ENCODE measurements around the gene APRT. TPM values are rescaled to one million over a fixed set of nuclear protein-coding genes. Genes with fewer than 3 reads are reported as not detected.

The APRT gene
- polyA plus RNA-seq, 3 donors, result 123 to 307 (median 233) TPM

DNA sequence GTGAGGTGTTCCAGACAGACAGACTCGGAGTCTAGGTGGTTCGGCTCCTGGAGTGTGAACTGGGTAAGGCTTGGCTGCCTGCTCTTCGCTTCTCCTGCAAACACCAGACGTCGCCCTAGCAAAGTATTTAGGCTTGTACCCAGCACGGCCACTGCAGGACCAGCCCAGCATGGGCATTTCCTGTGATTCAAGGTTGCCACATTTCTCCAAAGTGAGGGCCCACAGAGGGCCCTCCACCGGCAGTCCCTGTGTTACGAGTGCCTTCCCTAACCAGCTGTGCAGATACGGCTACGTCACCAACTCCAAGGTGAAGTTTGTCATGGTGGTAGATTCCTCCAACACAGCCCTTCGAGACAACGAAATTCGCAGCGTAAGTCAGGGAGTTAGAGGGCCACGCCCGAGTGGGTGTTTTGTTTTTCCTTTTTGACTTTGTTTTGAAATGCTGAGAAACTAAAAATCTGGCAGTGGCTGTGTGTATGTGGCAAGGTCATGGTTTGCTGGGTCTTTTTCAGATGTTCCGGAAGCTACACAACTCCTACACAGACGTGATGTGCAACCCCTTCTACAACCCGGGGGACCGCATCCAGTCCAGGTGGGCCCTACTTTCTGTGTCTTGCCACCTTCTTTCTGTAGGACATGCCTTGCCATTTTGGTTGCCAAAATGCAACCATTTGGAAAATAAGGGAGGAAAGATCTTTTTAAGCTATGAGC is 47.8 kb upstream of the APRT start:
- no peak overlapping the region for H3K4me3 ChIP-seq (replicated peaks in 1 of 3; ENCODE audit: low read depth in 2 of 3, low read length in 3 of 3)
- peaks cover 34% of the 10 kb centered on the region for H3K4me1 Mint-ChIP-seq
- TF ChIP-seq, protein P1, sequence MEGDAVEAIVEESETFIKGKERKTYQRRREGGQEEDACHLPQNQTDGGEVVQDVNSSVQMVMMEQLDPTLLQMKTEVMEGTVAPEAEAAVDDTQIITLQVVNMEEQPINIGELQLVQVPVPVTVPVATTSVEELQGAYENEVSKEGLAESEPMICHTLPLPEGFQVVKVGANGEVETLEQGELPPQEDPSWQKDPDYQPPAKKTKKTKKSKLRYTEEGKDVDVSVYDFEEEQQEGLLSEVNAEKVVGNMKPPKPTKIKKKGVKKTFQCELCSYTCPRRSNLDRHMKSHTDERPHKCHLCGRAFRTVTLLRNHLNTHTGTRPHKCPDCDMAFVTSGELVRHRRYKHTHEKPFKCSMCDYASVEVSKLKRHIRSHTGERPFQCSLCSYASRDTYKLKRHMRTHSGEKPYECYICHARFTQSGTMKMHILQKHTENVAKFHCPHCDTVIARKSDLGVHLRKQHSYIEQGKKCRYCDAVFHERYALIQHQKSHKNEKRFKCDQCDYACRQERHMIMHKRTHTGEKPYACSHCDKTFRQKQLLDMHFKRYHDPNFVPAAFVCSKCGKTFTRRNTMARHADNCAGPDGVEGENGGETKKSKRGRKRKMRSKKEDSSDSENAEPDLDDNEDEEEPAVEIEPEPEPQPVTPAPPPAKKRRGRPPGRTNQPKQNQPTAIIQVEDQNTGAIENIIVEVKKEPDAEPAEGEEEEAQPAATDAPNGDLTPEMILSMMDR (IDR thresholded peaks at IDR 0.05), result no peak
- no peak overlapping the region for H3K4me2 ChIP-seq (replicated peaks; ENCODE audit: extremely low read depth, low read length, poor library complexity, severe bottlenecking)
- peaks cover 0 to 2% (median 0%) of the 10 kb centered on the region in 7 donors for H3K9me3 Mint-ChIP-seq
- H3K9ac ChIP-seq (ENCODE audit: insufficient read depth, low read length, poor library complexity, severe bottlenecking), result no peak overlapping the region
- H3K79me2 ChIP-seq (ENCODE audit: insufficient read depth, low read length), result peaks cover 24% of the 10 kb centered on the region
- H3K27me3 Mint-ChIP-seq (ENCODE audit: low read depth in 3 of 3), result peaks cover 0 to 2% (median 0%) of the 10 kb centered on the region in 3 donors
- H3K36me3 Mint-ChIP-seq, result peaks cover 40 to 49% of the 10 kb centered on the region in 2 donors
- H2AFZ ChIP-seq (ENCODE audit: insufficient read depth, low read depth, low read length, poor library complexity, severe bottlenecking), result no peak overlapping the region
- no peak overlapping the region for H3K27ac ChIP-seq (ENCODE audit: low read depth in 1 of 2, low read length in 2 of 2)
- peaks cover 32% of the 10 kb centered on the region for H4K20me1 ChIP-seq (ENCODE audit: insufficient read depth, low read length)
- H3K36me3 ChIP-seq (replicated peaks in 1 of 2; ENCODE audit: control insufficient read depth in 1 of 2, insufficient read depth in 2 of 2, low read length in 2 of 2), result peaks cover 37 to 44% of the 10 kb centered on the region in 2 donors
- intact Hi-C loops (cut with micrococcal nuclease), result loop anchor here (2.0 to 10.0 kb wide), 7 partner anchors 43 to 645 kb away; partner anchors contain the start of genes CDH15 (in 1 of the 2), SPG7 (in 1 of the 2) and ZNF778 (in 1 of the 2)
- peaks cover 27 to 32% of the 10 kb centered on the region in 2 donors for H3K4me1 ChIP-seq (ENCODE audit: control insufficient read depth in 1 of 2, insufficient read depth in 2 of 2, low read length in 2 of 2)
- 92% methylated on average over 8 of the region's 20 CpGs for WGBS (ENCODE audit: insufficient coverage)
- no peaks in the 10 kb centered on the region for H3K27me3 ChIP-seq (ENCODE audit: control insufficient read depth in 2 of 2, insufficient read depth in 2 of 2, low read length in 2 of 2)
- H3K4me3 Mint-ChIP-seq, result no peak overlapping the region
- no peaks in the 10 kb centered on the region for H3K9me3 ChIP-seq (replicated peaks in 1 of 2; ENCODE audit: control insufficient read depth in 1 of 2, insufficient read depth in 1 of 2, low read length in 2 of 2)
- no peak overlapping the region for H3K27ac Mint-ChIP-seq
- no peak for DNase-seq

DNA sequence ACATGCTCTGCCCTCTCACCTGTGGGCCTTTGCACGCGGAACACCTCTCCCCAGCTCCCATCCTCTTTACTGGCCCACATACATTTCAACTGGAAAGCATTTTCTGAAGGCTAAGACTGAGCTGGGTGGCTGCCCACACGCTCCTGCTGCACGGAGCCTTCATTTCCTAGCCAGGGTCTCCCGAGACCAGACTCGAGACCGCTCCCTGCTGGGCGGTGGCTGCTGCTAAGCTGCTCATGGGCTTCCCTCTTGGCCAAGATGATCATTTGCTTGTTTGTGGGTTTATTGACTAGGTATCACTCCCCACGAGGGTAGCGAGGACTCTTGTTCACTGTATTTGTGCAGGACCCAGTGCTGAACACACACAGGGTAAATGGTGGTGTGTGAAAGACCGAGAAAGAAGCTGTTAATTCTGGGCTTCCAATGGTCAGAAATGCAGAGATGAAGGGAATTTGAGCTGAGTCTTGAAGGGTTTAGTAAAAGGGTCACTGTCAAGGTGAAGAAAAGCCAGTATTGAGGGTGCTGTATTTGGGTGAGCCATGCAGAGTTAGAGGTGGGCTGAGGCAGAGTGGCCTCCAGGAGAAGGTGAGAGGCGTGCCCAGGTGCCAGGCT is 46.1 kb upstream of the APRT start:
- TF ChIP-seq, protein P1 (IDR thresholded peaks at IDR 0.05), result peak; percentile 80
- H3K27ac Mint-ChIP-seq, result peak overlapping the region; percentile 66 to 90 (median 87)
- intact Hi-C loops (cut with micrococcal nuclease), result loop anchor here (2.0 to 10.0 kb wide), 8 partner anchors 41 to 647 kb away; partner anchors contain the start of genes CDH15 (in 1 of the 2), SPG7 (in 1 of the 2) and ZNF778 (in 1 of the 2)

More for the DNA sequence above, 46.1 kb upstream of the APRT start:
- Histone ChIP-seq H3K9me3 (replicated peaks in 1 of 2; ENCODE audit: control insufficient read depth in 1 of 2, insufficient read depth in 1 of 2, low read length in 2 of 2) (no peaks in the 10 kb centered on the region), H3K4me1 (ENCODE audit: control insufficient read depth in 1 of 2, insufficient read depth in 2 of 2, low read length in 2 of 2) (peaks cover 44 to 50% of the 10 kb centered on the region in 2 donors), H3K36me3 (replicated peaks in 1 of 2; ENCODE audit: control insufficient read depth in 1 of 2, insufficient read depth in 2 of 2, low read length in 2 of 2) (peaks cover 37 to 44% of the 10 kb centered on the region in 2 donors), H4K20me1 (ENCODE audit: insufficient read depth, low read length) (peaks cover 49% of the 10 kb centered on the region), H3K4me2 (replicated peaks; ENCODE audit: extremely low read depth, low read length, poor library complexity, severe bottlenecking) (peak overlapping the region; percentile 100), H3K27ac (ENCODE audit: low read depth in 1 of 2, low read length in 2 of 2) (peak overlapping the region in 1 of 2 donors; percentile 83), H3K27me3 (ENCODE audit: control insufficient read depth in 2 of 2, insufficient read depth in 2 of 2, low read length in 2 of 2) (no peaks in the 10 kb centered on the region), H2AFZ (ENCODE audit: insufficient read depth, low read depth, low read length, poor library complexity, severe bottlenecking) (peak overlapping the region; percentile 99), H3K79me2 (ENCODE audit: insufficient read depth, low read length) (peaks cover 39% of the 10 kb centered on the region), H3K4me3 (replicated peaks in 1 of 3; ENCODE audit: low read depth in 2 of 3, low read length in 3 of 3) (peak overlapping the region; percentile 73 to 99 (median 95)), H3K9ac (ENCODE audit: insufficient read depth, low read length, poor library complexity, severe bottlenecking) (peak overlapping the region; percentile 86)
- peaks cover 37 to 45% of the 10 kb centered on the region in 2 donors for H3K36me3 Mint-ChIP-seq
- DNase-seq, result peak; percentile 63 to 70 (median 70)
- H3K9me3 Mint-ChIP-seq, result peaks cover 0 to 2% (median 0%) of the 10 kb centered on the region in 7 donors
- WGBS (ENCODE audit: insufficient coverage), result 17% methylated on average over 10 of the region's 12 CpGs
- peaks cover 51% of the 10 kb centered on the region for H3K4me1 Mint-ChIP-seq
- peaks cover 0 to 2% (median 0%) of the 10 kb centered on the region in 3 donors for H3K27me3 Mint-ChIP-seq (ENCODE audit: low read depth in 3 of 3)
- H3K4me3 Mint-ChIP-seq, result peak overlapping the region; percentile 95 to 98
